Pons (tissue), 1 donor: Measurements from ENCODE around the gene LENG1.

Source experiments
- DNase-seq: peaks from one replicate; pipeline ENCODE4 v3.0.0-alpha.2; 2016; ENCODE audit warnings: low spot score

The LENG1 gene

DNA sequence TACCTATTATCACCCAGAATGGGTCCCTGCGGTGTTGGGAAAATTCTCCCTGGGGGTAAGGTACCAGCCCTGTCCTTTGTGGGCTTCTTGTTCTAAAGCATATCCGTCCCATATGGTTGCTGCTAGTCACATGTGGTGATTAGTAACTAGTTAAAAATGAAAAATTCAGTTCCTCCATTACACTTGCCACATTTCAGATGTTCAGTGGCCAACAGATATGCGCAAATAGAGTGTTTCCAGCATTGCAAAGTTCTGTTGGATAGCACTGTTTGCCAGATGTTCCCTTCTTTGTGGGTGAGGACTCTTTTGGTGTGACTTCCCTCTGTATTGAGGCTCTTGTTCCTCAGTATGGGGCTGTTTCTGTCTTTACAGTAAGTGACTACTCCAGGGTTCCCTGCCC, 18.2 kb downstream of the LENG1 start:
- DNase-seq, result no peak

DNA sequence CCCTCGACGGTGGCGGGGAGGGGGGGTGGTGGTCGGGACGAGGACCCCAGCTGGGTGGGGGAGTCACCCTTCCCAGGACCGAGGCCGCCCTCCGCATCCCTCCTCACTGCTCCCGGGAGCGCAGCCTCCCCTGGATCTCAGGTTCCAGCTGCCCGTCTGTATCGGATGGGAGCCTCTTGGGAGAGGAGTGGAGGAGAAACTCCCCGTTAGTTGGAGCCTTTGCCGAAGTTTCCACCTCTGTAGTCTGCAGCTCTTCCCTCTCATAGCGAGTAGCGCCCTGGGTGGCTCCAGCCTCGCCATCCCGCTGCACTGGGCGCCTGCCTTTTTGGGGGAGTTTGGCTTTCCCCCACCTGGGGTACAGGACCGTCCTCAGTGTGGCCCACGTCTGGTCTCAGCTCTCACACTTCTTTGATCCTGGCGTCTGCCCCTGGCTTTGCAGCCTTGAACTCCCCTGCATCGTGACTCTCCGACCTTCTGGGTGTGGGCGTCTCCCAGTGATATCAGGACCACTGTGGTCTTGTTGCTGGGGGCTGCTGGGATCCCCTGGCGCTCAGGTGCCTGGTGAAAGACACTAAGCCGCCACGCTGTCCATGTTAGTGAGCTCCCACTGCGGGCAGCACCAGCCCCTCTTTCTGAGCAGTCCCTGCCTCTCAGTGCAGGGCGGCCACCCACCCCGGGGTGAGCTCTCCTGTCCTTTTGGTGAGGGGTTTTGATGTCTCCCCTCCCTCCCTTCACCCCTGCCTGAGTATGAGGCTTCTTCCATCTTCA, 20.8 kb downstream of the LENG1 start:
- no peak for DNase-seq

DNA sequence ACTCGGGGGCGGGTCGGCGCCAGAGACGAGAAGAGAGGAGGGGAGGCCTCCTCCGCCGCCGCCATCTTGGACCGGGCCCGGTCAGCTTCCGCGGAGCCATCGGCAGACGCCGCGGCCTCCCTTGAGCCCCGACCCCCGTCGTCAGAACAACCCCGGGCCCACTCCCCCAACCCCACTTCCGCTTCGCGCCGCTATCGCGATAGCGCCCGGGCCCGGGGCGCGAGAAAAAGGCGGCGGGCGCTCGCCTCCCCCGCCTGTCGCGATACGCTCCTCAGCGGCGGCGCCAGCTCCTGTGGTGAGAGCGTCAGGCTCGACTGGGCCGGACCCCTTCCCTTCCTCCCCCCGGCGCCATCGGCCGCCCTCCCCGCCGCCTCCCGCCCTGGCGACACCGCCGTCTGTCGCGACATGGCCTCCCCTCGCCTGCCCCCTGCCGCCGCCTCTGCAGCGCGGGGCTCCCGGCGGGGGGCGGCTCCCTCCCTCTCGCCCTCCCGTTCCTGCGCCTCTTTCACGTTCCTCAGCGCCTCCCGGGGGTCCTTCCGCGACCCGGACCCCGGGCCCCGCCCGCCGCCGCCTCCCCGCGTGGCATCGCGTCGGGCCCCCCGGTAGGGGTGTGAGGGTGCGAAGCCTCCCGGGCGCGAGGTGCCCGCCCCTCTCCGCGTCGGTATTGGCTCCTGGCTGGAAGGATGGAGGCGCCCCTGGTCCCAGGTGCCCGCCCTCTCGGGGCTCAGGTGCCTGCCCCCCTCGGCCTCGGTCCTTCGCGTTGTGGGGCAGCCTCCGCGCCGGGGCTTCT, 21.6 kb downstream of the LENG1 start, which contains the start of gene CNOT3:
Gene CNOT3, plus strand, starts transcription at position 64 of the 790 bp plus-strand sequence. CDS start 5,217 bp downstream, outside the sequence.
- DNase-seq, result no peak

DNA sequence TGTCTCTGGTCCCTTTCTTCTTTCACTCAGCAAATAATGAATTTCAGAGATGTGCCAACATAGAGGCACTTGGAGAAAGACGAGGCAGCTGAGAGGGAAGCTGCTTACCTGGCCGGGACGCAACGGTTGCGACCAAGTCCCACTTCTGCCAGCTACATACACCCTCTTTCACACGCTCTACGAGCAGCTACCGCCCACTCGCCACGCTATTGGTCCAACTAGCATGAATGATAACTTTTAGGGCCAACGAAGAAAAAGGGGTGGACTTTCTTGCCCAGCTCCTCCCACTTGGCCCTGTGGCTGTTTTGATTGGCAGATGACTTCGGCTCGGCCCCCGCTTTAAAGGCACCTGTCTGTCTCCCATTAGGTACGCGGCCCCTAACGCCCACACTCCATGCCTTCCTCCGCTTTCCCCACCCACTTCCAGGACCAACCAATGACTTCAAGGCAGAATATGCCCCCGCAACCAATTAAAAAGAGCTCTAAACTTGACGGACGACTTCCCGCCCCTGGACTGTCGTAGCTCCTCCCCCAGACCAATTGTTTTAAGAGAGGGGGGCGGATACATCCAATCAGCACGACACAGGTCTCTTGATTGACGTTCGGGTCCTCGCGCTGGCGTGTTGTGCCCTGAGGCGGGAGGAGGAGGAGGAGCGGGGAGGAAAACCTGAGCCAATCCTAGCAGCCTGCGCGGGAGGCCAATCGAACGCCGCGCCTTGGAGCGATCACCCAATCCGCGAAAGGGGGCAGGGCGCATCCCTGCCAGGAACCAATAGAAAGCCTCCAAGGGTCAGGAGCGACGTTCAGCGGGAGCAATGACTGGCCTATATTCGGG, 22.4 kb downstream of the LENG1 start:
- peak; percentile 100 for DNase-seq

DNA sequence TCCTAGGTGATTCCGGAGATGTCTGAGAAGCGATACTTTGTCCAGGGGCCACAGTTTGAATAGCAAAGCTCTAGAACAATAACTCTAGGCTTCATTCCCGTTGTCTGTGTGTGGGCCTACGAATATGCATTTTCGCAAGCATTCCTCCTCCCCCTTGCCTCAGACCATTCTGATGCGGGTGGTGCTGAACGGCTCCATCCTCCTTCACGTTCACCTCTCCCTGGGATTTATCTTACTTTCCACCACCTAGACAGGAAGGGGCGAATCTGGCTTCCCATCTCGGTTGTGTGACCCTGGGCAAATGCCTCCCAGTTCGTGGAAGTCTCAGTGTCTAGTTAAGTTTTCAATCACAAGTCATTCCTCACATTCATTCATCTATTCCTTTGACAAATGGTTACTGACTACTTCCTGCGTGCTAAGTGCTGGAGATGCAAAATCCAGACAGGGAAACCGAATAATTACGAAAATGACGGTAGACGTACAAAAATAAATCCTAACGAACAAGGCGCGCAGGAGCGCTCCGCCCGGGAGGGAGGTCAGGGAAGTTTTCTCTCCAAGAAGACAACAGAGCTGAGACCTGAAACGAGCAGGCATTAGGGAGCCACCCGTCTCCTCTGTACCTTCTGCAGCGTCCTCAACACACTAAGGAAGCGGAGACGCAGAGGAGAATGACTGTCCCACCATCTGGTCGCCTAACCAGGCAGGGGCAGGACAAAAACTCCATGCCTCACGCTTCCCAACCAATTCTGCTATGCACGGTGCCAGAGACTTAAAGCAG, 23.2 kb downstream of the LENG1 start:
- DNase-seq, result no peak

DNA sequence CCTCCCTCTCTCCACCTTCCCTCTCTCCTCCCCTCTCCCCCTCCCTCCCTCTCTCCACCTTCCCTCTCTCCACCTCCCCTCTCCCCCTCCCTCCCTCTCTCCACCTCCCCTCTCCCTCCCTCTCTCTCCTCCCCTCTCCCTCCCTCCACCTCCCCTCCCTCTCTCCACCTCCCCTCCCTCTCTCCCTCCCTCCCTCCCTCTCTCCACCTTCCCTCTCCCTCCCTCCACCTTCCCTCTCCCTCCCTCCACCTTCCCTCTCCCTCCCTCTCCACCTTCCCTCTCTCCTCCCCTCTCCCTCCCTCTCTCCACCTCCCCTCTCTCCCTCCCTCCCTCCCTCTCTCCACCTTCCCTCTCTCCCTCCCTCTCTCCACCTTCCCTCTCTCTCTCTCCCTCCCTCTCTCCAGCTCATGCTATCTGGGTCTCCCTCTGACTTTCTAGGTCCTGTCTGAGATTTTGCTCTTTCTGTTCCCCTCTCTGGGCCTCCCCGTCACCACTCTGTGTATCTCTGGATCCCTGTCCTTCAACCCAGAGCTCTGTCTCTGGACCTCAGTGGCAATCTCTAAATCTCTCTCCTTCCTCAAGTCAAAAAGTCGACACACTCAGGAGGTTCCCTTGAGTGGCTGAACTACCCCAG, 25.4 kb downstream of the LENG1 start:
- no peak for DNase-seq

DNA sequence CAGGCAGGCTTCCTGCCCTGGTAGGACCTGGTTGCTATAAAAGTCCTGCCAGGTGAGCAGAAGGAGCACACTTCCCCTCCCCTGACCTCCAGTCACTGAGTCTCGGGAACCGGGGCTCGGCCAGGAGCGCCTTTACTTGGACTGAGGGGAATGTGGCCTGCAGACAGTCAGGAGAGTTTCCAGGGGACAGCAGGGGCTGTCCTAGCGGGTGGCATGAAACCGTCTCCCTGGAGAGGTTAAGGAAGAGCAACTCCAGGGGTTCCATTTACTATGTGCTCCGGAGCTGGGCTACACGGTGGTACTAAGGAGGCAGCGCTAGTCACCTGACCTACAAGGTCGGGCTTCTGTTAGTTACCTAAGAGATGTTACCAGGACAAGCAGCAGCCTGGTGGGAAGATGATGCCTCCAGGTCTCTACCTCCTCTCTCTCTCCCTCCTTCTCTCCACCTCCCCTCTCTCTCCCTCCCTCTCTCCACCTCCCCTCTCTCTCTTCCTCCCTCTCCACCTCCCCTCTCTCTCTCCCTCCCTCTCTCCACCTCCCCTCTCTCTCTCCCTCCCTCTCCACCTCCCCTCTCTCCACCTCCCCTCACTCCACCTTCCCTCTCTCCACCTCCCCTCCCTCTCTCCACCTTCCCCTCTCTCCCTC, 26.1 kb downstream of the LENG1 start:
- peak; percentile 44 for DNase-seq

DNA sequence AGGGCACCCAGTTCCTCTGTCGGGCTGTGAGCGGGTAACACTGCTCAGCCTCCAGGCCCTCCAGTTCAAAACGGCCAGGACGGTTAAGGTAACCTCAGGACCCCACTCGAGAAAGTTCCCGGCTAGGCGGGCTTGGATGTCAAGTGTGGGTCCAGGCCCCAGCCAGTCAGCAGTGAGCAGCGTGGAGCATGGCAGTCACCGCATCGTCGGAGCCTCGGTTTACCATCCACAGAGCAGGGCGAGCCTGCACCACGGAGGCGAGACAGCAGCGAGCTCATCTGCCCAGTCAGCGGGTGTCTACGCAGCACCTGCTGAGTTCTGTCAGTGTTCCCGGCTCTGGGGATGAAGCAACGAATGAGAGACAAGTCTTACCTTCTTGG, 29.9 kb downstream of the LENG1 start:
- DNase-seq, result no peak

DNA sequence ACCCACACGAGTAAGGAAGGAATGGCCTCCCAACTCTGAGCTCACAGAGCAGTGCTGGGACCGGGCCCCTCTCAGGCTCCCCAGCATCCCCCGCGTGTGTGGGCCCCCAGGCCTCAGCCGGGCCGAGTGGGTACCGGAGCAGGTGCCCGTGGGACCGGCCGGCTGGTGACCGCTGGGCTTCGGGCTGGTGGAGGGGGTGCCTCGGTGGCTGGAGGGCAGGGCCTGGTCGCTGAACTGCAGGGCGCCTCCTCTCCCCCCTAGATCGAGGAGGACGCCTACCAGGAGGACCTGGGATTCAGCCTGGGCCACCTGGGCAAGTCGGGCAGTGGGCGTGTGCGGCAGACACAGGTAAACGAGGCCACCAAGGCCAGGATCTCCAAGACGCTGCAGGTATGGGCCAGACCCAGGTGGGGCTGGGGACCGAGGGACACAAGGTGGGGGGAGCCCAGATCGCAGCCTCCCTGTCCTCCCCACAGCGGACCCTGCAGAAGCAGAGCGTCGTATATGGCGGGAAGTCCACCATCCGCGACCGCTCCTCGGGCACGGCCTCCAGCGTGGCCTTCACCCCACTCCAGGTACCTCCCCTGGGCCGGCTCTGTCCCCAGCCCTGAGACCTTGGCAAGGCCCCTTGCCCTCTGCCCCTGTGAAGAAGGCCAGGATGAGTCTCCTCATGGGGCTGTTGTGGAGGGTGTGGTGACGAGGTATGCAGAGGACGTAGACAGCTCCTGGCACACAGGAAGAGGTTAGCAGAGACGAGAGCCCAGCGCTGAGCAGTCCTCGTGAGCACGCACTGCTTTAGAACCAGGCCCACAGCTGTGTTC, 30.5 kb downstream of the LENG1 start:
- DNase-seq, result no peak

DNA sequence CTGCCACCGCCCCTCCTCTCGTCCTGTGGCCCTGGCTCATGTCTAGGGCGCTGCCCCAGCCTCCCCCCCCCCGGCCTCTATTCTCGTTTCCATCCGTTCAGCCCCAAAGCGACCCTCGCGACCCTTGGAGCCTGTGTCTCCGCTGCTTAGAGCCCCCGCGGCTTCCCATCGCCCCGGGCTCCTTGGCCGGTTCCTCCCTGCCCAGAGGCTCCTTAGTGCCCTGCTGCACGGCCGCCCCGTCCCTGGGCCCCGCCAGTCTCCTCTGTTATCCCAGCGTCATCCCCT, 31.1 kb downstream of the LENG1 start:
- no peak for DNase-seq

DNA sequence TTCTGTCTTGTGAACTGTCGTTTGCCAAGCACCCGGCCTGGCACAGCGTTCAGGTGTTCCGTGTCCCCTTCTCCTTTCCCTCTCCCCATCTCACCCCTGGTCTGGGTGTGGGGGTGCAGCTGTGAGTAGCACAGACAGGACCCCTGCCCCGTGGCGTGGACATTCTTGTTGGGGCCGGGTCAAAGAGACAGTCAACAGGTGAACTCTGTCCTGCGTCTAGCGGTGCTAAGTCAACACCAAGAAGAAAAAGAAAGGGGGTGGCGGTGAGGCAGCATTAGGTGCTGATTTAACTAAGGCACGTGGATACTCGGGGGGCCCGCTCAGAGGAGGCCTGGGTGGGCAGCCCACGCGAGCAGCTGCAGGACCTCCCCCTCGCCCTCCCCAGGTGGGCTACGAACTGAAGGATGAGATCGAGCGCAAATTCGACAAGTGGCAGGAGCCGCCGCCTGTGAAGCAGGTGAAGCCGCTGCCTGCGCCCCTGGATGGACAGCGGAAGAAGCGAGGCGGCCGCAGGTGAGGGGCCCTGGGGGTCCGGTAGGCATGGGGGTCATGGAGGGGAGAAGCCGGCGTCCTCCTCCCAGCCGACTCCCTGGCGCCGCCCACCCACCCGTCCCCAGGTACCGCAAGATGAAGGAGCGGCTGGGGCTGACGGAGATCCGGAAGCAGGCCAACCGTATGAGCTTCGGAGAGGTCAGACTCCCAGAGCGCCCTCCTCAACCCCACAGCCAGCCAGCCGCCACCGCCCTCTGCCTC, 31.7 kb downstream of the LENG1 start:
- DNase-seq, result no peak

DNA sequence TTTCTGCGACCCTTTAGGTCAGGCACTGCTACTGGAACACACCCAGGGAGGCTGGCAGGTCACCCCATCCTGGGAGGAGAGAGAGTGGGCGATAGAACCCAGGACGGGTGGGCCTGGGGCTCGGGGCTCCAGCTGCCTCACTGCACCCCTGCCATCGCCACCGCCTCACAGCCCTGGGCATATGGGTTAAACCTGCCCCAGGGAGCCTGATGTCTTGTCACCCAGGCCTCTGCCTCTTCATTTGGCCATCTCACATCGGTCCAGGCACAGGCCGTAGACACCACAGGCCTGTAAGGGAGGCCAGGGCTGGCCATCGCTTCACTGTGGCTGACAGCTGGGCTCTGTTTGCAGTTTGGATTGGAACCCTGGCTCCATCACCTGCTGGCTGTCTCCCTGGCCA, 33.8 kb downstream of the LENG1 start:
- DNase-seq, result no peak

DNA sequence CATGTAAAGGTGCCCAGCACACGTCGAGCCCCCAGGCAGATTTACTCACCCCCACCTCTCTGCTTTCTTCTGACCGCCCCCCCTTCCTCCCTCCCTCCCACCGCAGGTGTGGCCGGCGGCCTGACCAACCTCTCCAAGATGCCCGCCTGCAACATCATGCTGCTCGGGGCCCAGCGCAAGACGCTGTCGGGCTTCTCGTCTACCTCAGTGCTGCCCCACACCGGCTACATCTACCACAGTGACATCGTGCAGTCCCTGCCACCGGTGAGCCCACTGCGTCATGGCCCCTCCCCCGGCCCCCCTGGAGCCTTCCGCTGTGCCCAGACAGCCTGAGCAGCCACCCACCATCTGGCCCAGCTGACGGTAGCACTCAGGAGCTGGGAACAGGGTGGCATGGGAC, 35.1 kb downstream of the LENG1 start:
- DNase-seq, result no peak

DNA sequence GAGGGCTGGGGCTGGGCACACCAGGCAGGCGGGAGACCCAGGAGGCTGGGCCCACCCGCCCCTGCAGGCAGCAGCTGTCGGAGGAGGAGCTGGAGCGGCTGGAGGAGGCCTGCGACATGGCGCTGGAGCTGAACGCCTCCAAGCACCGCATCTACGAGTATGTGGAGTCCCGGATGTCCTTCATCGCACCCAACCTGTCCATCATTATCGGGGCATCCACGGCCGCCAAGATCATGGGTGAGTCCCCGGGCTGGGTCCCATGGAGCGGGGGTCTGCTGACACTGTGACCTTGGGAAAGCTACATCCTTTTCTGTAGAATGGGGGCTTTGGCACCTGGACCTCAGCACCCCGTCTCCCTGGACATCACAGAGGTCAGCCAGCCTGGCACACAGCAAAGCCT, 35.8 kb downstream of the LENG1 start:
- no peak for DNase-seq

DNA sequence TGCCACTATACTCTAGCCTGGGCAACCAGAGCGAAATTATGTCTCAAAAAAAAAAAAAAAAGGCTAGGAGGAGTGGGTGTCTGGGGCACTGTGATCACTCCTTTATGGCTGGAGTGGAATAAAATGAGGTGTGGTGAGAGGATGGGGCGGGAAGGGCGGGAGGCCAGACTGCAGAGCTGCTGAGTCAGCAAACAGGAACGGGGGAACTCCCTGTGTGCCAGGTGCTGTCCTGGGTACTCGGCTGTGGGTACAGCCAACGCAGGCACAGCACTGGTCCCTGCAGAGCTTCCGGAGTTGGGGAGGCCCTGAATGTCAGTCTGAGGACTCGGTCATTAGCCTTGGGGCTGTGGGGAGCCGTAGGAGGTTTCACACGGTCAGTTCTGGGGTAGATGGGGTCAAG, 38.3 kb downstream of the LENG1 start:
- DNase-seq, result no peak

DNA sequence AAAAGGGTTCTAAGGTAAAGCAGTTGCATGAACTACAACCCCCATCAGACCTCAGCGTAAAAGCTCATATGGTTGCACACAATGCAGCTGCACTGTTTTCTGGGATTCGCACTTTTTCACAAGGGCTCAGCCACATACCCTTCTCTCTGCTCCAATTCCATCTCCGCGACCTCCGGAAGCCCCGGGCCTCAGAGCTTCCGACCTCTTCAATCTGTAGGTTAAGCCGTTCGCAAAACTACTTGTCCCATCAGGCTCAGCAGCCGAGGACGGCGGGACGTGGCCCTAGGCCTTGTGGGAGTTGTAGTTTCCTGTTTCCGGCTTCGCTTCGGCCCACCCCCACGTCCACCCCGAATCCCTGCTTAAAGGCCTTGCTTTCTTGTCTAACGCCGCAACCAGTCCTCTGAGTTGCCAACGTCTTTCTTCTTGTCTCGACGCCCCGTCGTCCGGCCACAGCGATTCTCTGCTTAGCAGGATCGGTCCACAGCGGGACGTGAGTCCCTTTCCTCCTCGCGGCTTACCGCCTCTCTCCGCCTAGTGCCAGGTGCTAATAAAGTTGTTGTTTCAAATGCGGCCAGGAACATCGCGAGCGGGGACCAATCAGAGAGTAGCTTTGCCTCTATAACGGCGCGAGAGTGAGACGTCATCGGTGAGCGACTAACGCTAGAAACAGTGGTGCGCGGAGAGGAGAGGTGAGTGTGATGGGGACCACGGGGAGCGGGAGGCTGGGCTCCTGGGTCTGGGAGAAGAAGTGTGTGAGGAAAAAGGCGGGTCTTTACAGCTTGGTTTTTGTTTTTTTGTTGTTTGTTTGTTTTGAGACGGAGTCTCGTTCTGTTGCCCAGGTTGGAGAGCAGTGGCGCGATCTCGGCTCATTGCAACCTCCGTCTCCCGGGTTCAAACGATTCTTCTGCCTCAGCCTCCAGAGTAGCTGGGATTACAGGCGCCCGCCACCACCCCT, 44.1 kb downstream of the LENG1 start, which contains the start of the genes PRPF31 and TFPT:
Gene PRPF31, plus strand, starts transcription at position 646 of the 955 bp plus-strand sequence. CDS start 2,525 bp downstream, outside the sequence.
Gene TFPT, minus strand, starts transcription at position 549 of the 955 bp plus-strand sequence. Its CDS starts 388 bp downstream, at position 161.
- peak; percentile 98 for DNase-seq

DNA sequence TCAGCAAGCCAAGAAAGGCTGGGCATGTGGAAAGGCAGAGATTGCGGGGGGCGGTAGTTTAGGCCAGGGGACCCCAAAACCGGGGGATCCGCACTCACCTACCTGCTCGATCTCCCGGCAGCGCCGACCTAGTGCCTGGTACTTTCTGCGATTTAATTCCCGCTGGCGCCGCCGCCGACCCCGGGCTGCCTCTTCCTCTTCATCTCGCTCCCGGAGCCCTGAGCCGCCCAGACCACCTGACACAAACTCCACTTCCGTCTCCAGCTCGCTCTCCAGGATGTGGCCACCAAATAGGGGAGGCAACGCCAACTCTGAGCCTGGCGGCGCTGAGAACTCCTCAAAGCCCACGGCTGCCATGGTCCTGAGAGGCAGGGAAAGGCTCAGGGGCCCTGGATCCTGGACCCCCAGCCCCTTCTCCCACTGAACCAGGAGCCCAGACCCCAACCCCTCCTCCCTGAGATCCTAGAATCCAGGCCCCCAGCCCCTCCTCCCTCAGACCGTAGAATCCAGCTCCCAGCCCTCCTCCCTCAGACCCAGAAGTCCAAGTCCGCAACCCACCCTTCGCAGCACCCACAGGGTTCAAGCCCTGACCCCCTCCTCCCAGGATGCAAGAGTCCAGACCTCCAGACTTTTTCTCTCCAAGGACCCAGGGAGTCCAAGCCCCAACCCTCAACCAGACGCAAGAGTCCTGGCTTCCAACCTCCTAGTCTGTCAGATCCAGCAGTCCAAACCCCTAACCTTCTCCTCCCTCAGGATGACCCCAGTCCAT, 45.0 kb downstream of the LENG1 start:
- DNase-seq, result peak; percentile 37
